ENCODE data around the gene RS1. TPM values are rescaled to one million over a fixed set of nuclear protein-coding genes. Genes with fewer than 3 reads are reported as not detected.

Gene RS1
- polyA plus RNA-seq = 0.03 TPM
- long read RNA-seq, donor 1 = 0 reads
- long read RNA-seq, donor 2 = 0 reads
- long read RNA-seq, donor 3 = 0 reads
- long read RNA-seq, donor 4 = 0 reads
- long read RNA-seq, donor 5 = 0 reads
- long read RNA-seq, donor 6 = 0 reads
- long read RNA-seq, donor 7 = 0 reads
- long read RNA-seq, donor 8 = 0 reads
- long read RNA-seq, donor 9 = 0 reads
- long read RNA-seq, donor 10 = 0 reads
- long read RNA-seq, donor 11 = 0 reads

- no peak for DNase-seq
- H3K9me3 ChIP-seq (ENCODE audit: control insufficient read depth, low read depth, low read length) = no peaks in the 10 kb centered on the region
- no peak within 1 kb of the TSS for H3K4me3 ChIP-seq (ENCODE audit: low read length)
- no CpG with 5 or more reads among the region's 10 CpGs for WGBS (ENCODE audit: insufficient coverage, low lambda C conversion rate)
- H3K27ac ChIP-seq (ENCODE audit: low read length) = no peak within 1 kb of the TSS
- H3K4me1 ChIP-seq (ENCODE audit: control insufficient read depth, insufficient read depth, low read length) = peaks cover 2% of the 10 kb centered on the region
- H3K27me3 ChIP-seq (ENCODE audit: control insufficient read depth, insufficient read depth, low read length) = no peaks in the 10 kb centered on the region
- no peaks in the 10 kb centered on the region for H3K36me3 ChIP-seq (ENCODE audit: control insufficient read depth, insufficient read depth, low read length)
Observed at GRCh38 chrX:18672008-18672407, at the start of gene RS1. RS1 (minus strand) TSS chrX:18672108; CDS start chrX:18672068, 40 bp downstream.

GRCh38 chrX:18719852-18720251 lies 47.9 kb upstream of the RS1 start:
- no CpG with 5 or more reads among the region's 4 CpGs for WGBS (ENCODE audit: insufficient coverage, low lambda C conversion rate)
- H3K27ac ChIP-seq (ENCODE audit: low read length) = no peak overlapping the region

GRCh38 chrX:18714910-18715309 lies 43.0 kb upstream of the RS1 start:
- no CpG with 5 or more reads among the region's 9 CpGs for WGBS (ENCODE audit: insufficient coverage, low lambda C conversion rate)
- Histone ChIP-seq H3K9me3 (ENCODE audit: control insufficient read depth, low read depth, low read length) (no peaks in the 10 kb centered on the region), H3K27me3 (ENCODE audit: control insufficient read depth, insufficient read depth, low read length) (no peaks in the 10 kb centered on the region), H3K4me3 (ENCODE audit: low read length) (no peak overlapping the region), H3K27ac (ENCODE audit: low read length) (no peak overlapping the region), H3K4me1 (ENCODE audit: control insufficient read depth, insufficient read depth, low read length) (no peaks in the 10 kb centered on the region), H3K36me3 (ENCODE audit: control insufficient read depth, insufficient read depth, low read length) (no peaks in the 10 kb centered on the region)
- DNase-seq = no peak

More at GRCh38 chrX:18719852-18720251, 47.9 kb upstream of the RS1 start:
- Histone ChIP-seq H3K4me3 (ENCODE audit: low read length) (no peak overlapping the region), H3K27me3 (ENCODE audit: control insufficient read depth, insufficient read depth, low read length) (no peaks in the 10 kb centered on the region), H3K9me3 (ENCODE audit: control insufficient read depth, low read depth, low read length) (no peaks in the 10 kb centered on the region), H3K36me3 (ENCODE audit: control insufficient read depth, insufficient read depth, low read length) (no peaks in the 10 kb centered on the region), H3K4me1 (ENCODE audit: control insufficient read depth, insufficient read depth, low read length) (no peaks in the 10 kb centered on the region)
- no peak for DNase-seq

GRCh38 chrX:18709833-18710232 lies 37.9 kb upstream of the RS1 start:
- no peaks in the 10 kb centered on the region for H3K27me3 ChIP-seq (ENCODE audit: control insufficient read depth, insufficient read depth, low read length)
- no peak overlapping the region for H3K27ac ChIP-seq (ENCODE audit: low read length)
- H3K9me3 ChIP-seq (ENCODE audit: control insufficient read depth, low read depth, low read length) = no peaks in the 10 kb centered on the region
- no peaks in the 10 kb centered on the region for H3K36me3 ChIP-seq (ENCODE audit: control insufficient read depth, insufficient read depth, low read length)
- DNase-seq = no peak
- no peak overlapping the region for H3K4me3 ChIP-seq (ENCODE audit: low read length)
- no CpG with 5 or more reads among the region's 3 CpGs for WGBS (ENCODE audit: insufficient coverage, low lambda C conversion rate)
- no peaks in the 10 kb centered on the region for H3K4me1 ChIP-seq (ENCODE audit: control insufficient read depth, insufficient read depth, low read length)

GRCh38 chrX:18707426-18708049 lies 35.6 kb upstream of the RS1 start, which contains the start of gene PPEF1:
PPEF1 (plus strand) TSS chrX:18707645; CDS start chrX:18707781, 136 bp downstream.
- WGBS (ENCODE audit: insufficient coverage, low lambda C conversion rate) = no CpG with 5 or more reads among the region's 8 CpGs
- no peak within 1 kb of the TSS for H3K27ac ChIP-seq (ENCODE audit: low read length)
- no peak for DNase-seq
- no peaks in the 10 kb centered on the region for H3K36me3 ChIP-seq (ENCODE audit: control insufficient read depth, insufficient read depth, low read length)
- no peaks in the 10 kb centered on the region for H3K27me3 ChIP-seq (ENCODE audit: control insufficient read depth, insufficient read depth, low read length)
- H3K9me3 ChIP-seq (ENCODE audit: control insufficient read depth, low read depth, low read length) = no peaks in the 10 kb centered on the region
- H3K4me3 ChIP-seq (ENCODE audit: low read length) = no peak within 1 kb of the TSS
- H3K4me1 ChIP-seq (ENCODE audit: control insufficient read depth, insufficient read depth, low read length) = no peaks in the 10 kb centered on the region

- no peaks in the 10 kb centered on the region for H3K27me3 ChIP-seq (ENCODE audit: control insufficient read depth, insufficient read depth, low read length)
- H3K9me3 ChIP-seq (ENCODE audit: control insufficient read depth, low read depth, low read length) = no peaks in the 10 kb centered on the region
- H3K27ac ChIP-seq (ENCODE audit: low read length) = no peak overlapping the region
- no peaks in the 10 kb centered on the region for H3K36me3 ChIP-seq (ENCODE audit: control insufficient read depth, insufficient read depth, low read length)
- DNase-seq = no peak
- WGBS (ENCODE audit: insufficient coverage, low lambda C conversion rate) = no CpG with 5 or more reads among the region's 12 CpGs
- no peaks in the 10 kb centered on the region for H3K4me1 ChIP-seq (ENCODE audit: control insufficient read depth, insufficient read depth, low read length)
- H3K4me3 ChIP-seq (ENCODE audit: low read length) = no peak overlapping the region
Observed at GRCh38 chrX:18702362-18703195, 30.7 kb upstream of the RS1 start.

- WGBS (ENCODE audit: insufficient coverage, low lambda C conversion rate) = no CpG with 5 or more reads among the region's 5 CpGs
- Histone ChIP-seq H3K4me3 (ENCODE audit: low read length) (no peak overlapping the region), H3K36me3 (ENCODE audit: control insufficient read depth, insufficient read depth, low read length) (no peaks in the 10 kb centered on the region), H3K27me3 (ENCODE audit: control insufficient read depth, insufficient read depth, low read length) (no peaks in the 10 kb centered on the region), H3K9me3 (ENCODE audit: control insufficient read depth, low read depth, low read length) (no peaks in the 10 kb centered on the region), H3K27ac (ENCODE audit: low read length) (no peak overlapping the region), H3K4me1 (ENCODE audit: control insufficient read depth, insufficient read depth, low read length) (no peaks in the 10 kb centered on the region)
- DNase-seq = no peak
Observed at GRCh38 chrX:18701621-18702361, 29.9 kb upstream of the RS1 start.

- Histone ChIP-seq H3K9me3 (ENCODE audit: control insufficient read depth, low read depth, low read length) (no peaks in the 10 kb centered on the region), H3K36me3 (ENCODE audit: control insufficient read depth, insufficient read depth, low read length) (no peaks in the 10 kb centered on the region), H3K27ac (ENCODE audit: low read length) (no peak overlapping the region), H3K4me1 (ENCODE audit: control insufficient read depth, insufficient read depth, low read length) (no peaks in the 10 kb centered on the region), H3K4me3 (ENCODE audit: low read length) (no peak overlapping the region), H3K27me3 (ENCODE audit: control insufficient read depth, insufficient read depth, low read length) (no peaks in the 10 kb centered on the region)
- DNase-seq = no peak
- WGBS (ENCODE audit: insufficient coverage, low lambda C conversion rate) = no CpG with 5 or more reads among the region's 12 CpGs
Observed at GRCh38 chrX:18698737-18699650, 27.1 kb upstream of the RS1 start.

GRCh38 chrX:18696653-18697052 lies 24.7 kb upstream of the RS1 start:
- H3K27me3 ChIP-seq (ENCODE audit: control insufficient read depth, insufficient read depth, low read length) = no peaks in the 10 kb centered on the region
- H3K4me3 ChIP-seq (ENCODE audit: low read length) = no peak overlapping the region
- no peaks in the 10 kb centered on the region for H3K4me1 ChIP-seq (ENCODE audit: control insufficient read depth, insufficient read depth, low read length)
- DNase-seq = no peak
- H3K9me3 ChIP-seq (ENCODE audit: control insufficient read depth, low read depth, low read length) = no peaks in the 10 kb centered on the region
- no peaks in the 10 kb centered on the region for H3K36me3 ChIP-seq (ENCODE audit: control insufficient read depth, insufficient read depth, low read length)
- H3K27ac ChIP-seq (ENCODE audit: low read length) = no peak overlapping the region
- no CpG with 5 or more reads among the region's 3 CpGs for WGBS (ENCODE audit: insufficient coverage, low lambda C conversion rate)

Data from large intestine (tissue), 12 donors.